GM18858 (cell line): Measurements from ENCODE around the gene HARS1.
"Not testable (repeated sequence)": the region's sequence is repeated elsewhere in the genome, so short reads cannot be mapped to it uniquely, and the experiment has no call there.

Source experiments
- ATAC-seq: cut with Tn5 transposase; IDR thresholded peaks from one replicate; pipeline ENCODE4 v1.9.1; 2021; ENCODE audit not compliant: unreplicated experiment

Gene HARS1, protein sequence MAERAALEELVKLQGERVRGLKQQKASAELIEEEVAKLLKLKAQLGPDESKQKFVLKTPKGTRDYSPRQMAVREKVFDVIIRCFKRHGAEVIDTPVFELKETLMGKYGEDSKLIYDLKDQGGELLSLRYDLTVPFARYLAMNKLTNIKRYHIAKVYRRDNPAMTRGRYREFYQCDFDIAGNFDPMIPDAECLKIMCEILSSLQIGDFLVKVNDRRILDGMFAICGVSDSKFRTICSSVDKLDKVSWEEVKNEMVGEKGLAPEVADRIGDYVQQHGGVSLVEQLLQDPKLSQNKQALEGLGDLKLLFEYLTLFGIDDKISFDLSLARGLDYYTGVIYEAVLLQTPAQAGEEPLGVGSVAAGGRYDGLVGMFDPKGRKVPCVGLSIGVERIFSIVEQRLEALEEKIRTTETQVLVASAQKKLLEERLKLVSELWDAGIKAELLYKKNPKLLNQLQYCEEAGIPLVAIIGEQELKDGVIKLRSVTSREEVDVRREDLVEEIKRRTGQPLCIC

DNA sequence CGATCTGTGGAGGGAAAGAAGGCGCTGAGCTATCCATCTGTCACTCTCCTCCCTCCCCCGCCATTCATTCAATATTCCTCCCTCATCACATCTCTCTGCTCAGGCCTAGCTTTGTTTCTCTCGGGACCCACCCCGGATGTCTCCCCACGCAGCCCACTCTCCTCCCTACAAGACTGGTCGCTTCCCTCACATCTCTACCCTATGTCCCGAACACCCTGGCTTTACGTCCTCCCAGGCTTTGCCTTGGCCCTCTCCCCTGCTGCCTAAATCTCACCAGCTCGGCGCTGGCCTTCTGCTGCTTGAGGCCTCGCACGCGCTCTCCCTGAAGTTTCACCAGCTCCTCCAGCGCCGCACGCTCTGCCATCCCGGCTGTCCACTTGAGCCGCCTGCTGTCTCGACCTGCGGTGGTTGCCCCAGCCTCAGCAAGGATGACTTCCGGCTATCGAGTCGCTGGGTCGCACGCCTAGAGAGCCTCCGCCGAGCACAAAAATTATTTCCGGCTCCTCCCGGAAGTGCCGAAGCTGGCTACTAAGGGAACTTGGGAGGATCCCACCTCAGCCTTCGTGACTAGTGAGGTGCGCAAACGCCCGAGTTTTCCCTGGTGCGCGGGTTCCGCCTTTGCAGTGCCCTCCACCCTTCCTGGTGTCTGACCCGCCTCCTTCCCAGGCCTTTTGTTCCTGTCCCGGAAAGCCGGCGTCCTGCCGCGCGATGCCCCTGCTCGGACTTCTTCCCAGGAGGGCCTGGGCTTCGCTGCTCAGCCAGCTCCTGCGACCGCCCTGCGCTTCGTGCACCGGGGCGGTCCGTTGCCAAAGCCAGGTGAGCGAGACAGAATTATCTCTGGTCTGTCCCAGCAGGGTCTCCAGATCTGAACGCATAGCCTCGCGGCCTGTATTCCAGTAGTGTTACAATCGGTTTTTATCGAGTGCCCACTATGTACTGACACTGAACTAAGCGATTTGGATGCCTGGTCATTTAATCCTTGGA, at the start of gene HARS1, which contains the start of gene HARS2:
Gene HARS1, minus strand, starts transcription at position 430 of the 984 bp plus-strand sequence. Its CDS starts 66 bp downstream, at position 364.
Gene HARS2, plus strand, starts transcription at position 515 of the 984 bp plus-strand sequence. Its CDS starts 194 bp downstream, at position 709.
- ATAC-seq: peak; percentile 93

DNA sequence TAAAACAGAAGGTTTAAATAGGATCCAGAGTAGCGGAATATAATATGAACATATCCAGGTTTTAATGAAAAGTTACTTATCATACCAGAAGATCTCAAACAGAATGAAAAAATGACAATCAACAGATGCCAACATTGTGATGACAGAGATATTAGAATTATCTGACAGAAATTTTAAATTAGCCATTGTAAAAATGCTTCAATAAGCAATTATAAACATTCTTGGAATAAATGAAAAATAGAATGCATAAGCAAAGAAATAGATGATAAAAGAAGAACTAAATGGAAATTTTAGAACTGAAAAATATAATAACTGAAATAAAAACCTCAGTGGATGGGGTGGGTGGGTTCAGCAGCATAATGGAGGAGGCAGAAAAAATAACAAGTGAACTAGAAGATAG, 46.3 kb upstream of the HARS1 start:
- no peak for ATAC-seq

DNA sequence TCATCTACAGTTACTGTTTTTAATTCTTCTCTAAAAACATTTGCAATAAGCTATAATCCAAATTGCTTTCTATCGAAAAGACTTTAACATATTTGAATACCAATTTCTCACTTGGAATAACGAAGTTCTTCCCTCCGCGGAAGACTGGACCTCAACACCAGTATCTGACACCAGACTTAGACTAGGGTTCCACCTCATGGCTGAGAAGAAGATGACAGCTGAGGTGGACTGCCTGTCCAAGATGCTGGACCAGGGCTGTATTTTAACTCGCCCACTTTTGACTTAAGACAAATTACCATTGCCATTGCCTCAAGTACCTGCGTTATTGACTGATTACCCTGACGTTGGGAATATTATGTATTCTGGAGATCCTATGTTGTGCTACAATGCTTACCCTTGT, 43.2 kb upstream of the HARS1 start:
- ATAC-seq: no peak

DNA sequence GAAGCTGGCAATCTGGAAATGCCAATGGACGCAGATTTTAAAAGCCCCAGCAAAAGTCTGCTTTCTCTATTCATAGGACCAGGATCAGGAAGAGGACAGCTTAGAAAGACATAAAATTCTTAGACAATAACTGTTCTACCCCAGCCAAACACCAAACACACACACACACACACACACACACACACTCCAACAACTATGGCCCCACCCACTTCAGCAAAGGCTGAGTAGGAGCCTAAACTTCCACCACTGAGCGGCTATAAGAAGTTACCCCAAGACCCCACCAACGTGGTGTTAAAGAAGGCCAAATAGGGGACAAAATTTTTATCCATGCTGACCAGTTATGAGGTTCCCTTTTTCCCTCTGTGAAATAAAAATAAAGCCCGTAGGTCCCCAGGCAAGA, 41.9 kb upstream of the HARS1 start:
- no peak for ATAC-seq

DNA sequence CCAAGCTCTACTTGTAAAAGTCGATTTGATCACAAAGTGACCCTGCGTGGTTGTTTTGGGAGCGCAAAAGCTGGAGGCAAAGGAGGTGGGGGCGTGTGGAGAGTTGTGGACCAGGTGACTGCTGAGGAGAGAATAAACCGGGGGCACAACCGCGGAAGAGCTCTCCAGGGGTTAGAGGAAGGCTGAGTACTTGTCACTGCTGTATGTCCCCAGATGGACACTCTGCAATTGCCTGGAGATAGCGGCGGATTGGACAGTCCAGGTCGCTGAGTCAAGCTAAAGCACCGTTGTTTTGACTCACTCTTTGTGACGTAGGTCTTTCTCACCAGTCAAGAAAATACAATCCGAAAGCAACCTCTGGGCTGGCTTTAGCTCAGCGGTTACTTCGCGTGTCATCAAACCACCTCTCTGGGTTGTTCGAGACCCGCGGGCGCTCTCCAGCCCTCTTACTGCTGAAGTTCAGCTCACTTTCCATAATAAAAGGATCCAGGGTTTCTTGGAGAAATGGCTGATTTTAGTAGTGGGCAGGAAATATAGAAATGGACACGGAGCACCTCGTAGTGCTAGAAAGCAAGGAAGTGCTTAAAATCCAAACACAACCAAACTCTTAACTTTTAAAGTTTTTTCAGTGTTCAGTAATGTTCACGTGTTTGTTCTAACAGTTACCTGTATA, 34.8 kb upstream of the HARS1 start:
- peak; percentile 86 for ATAC-seq

DNA sequence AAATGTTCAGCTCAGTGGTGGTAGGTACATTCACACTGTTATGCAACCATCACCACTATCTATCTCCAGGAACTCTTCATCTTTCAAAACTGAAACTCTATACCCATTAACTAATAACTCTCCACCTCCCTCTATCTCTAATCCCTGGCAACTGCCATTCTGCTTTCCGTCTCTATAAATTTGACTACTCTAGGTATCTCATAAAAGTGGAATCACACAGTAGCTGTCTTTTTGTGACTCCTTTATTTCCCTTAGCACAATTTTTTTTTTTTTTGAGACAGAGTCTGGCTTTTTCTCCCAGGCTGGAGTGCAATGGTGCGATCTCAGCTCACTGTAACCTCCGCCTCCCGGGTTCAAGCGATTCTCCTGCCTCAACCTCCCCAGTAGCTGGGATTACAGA, 30.2 kb upstream of the HARS1 start:
- not testable (repeated sequence) for ATAC-seq

DNA sequence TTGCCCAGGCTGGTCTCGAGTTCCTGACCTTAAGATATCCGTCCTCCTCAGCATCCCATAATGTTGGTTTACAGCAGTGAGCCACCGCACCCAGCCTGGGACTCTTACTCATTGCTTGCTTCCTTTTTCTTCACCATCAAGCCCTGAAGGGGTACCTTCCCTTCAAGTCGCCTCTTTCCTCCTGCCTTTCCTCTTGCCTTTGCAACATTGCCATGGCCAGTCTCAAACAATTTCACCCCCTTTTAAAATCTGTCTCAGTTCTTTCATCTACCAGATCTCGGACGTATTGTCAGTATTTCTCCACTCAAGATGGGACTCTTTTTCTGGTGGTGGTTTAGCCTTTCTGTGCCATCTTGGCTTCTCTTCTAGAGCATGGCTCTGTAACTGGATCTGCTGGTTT, 29.6 kb upstream of the HARS1 start:
- ATAC-seq: not testable (repeated sequence)

DNA sequence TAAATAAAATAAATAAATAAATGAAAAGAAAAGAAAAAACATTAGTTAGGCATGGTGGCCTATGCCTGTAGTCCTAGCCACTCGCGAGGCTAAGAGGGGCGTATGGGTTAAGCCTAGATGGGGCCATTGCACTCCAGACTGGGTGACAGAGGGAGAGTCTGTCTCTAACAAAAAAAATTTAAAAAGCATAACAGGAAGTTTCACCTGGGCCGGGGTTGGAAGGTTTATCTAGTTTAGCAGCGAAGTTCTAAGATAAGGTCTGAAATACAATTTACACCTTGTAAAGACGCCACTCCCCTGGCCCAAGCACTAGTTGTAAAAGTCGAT, 27.1 kb upstream of the HARS1 start:
- no peak for ATAC-seq

DNA sequence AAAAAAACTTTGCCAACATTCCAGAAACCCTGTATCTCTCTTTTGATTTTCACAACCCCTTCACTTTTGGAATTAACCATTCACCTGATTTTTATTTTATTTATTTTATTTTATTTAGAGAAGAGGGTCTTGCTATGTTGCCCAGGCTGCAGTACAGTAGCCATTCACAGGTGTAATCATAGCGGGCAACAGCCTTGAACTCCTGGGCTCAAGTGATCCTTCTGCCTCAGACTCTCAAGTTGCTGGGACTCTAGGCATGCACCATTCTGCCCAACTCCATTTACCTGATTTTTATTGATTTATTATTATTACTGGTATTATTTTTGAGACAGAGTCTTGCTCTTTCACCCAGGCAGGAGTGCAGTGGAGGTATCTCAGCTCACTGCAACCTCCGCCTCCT, 25.1 kb upstream of the HARS1 start:
- ATAC-seq: not testable (repeated sequence)

DNA sequence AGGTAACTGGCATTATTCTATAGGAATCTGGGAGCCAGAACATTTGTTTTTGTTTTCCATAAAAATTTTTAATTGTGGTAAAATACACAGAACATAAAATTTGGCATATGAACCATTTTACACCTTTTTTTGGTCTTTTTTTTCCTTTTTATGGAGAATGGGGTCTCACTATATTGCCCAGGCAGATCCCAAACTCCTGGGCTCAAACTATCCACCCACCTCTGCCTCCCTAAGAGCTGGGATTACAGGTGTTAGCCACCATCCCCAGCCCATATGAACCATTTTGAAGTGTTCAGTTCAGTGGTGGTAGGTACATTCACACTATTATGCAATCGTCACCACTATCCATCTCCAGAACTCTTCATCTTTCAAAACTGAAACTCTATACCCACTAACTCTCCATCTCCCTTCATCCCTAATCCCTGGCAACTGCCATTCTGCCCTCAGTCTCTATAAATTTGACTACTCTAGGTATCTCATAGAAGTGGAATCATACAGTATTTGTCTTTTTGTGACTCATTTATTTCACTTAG, 22.5 kb upstream of the HARS1 start:
- ATAC-seq: no peak

DNA sequence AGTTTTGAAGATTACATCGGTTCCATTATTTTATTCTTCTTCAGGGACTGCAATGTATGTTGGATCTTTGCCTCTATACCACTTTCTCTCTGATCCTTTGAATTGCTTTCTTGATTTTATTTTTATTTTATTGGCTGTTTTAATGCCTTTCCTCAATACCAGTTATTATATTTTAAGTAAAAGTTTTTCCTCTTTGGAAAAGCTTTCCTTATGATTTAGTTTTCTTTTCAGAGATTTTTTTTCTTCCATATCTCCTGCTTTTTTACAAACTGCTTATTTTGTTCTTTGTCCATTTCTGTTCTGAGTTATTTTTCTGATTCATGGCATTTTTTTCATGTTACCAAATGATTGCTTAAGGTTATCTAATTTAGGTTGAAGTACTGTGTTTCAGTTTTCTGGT, 20.6 kb upstream of the HARS1 start:
- ATAC-seq: no peak

DNA sequence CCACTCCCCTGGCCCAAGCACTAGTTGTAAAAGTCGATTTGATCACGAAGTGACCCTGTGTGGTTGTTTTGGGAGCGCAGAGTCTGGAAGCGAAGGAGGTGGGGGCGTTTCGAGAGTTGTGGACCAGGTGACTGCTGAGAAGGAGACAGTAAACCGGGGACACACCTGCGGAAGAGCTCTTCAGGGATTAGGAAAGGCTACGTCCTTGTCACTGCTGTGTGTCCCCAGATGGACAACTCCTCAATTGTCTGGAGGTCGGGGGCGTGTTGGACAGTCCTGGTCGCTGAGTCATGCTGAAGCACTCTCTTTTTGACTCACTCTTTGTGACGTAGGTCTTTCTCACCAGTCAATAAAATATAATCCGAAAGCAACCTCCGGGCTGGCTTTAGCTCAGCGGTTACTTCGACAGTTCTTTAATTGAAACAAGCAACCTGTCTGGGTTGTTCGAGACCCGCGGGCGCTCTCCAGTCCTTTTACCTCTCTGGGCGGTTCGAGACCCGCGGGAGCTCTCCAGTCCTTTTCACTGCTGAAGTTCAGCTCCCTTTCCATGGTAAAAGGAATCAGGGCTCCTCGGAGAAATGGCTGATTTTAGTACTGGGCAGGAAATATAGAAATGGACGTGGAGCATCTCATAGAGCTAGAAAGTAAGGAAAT, 19.9 kb upstream of the HARS1 start:
- peak; percentile 85 for ATAC-seq

DNA sequence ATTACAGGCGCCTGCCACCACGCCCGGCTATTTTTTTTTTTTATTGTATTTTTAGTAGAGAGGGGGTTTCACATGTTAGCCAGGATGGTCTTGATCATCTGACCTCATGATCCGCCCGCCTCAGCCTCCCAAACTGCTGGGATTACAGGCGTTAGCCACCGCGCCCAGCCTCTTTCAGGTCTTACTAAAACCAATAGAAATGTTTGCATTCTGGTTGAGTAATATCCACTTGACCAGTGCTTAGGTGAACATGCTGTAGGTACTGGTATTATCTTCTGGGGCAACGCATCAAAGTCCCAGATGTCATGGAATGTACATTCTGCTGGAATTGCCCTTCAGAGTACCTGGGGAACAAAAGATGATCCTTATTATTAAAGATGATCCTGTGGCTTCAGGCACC, 17.6 kb upstream of the HARS1 start:
- ATAC-seq: not testable (repeated sequence)

DNA sequence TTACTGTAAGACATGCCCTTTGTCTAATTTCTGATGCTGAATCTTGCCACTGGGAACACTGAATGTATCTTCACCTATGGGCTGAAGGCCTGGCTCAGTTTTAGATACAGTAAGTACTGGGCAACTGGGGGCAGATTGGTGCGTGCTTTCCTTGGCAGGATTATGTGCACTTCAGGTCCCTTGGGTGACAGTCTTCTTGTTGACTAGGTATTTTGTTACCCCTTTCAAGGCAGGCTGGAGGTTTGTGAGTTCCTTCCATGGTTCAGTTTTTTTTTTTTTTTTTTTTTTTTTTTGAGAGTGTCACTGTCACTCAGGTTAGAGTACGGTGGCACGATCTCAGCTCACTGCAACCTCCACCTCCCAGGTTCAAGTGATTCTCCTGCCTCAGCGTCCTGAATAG, 16.6 kb upstream of the HARS1 start:
- no peak for ATAC-seq

DNA sequence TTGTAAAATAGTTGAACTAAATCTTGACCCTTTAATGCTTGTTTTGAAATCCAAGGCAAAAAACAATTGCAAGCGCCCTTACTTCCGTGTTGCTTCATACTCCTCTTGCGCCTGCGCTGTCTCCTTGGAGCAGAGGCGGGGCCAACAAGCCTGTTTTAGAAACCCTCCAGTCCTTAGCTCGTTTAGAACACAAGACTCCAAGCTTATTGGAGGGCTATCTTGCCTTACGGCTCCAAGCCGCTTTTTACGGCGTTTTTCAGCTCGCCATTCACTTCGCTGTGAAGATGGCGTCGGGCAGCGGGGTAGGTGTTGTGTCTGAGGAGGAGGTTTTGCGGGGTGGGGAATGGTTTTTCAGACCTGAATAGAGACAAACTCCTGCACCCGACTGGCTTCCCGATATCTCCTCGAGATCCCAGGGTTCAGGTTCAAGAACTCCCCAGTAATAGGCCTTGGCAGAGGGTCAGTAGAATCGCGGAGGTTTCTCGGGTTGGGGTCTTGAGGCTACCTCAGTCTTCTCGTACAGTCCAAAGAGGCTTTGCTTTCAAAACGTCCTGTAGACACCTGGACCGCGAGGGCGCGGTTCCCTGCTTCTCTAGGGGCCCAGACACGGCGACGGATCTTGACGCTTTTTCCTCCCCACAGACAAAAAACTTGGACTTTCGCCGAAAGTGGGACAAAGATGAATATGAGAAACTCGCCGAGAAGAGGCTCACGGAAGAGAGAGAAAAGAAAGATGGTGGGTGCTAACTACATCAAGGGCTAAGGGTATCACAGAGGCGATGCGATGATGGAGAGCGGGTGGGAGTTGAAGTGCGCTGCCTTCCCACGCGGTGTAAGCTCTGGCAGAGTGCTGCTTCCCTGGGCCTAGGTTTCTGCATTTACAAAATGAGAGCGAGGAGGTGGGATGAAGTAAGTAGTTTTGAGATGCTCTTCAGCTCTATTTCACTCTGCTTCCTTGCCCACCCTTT, 9.3 kb upstream of the HARS1 start, which contains the start of gene ZMAT2:
Gene ZMAT2, plus strand, starts transcription at position 271 of the 968 bp plus-strand sequence. Its CDS starts 14 bp downstream, at position 285.
- peak; percentile 89 for ATAC-seq

DNA sequence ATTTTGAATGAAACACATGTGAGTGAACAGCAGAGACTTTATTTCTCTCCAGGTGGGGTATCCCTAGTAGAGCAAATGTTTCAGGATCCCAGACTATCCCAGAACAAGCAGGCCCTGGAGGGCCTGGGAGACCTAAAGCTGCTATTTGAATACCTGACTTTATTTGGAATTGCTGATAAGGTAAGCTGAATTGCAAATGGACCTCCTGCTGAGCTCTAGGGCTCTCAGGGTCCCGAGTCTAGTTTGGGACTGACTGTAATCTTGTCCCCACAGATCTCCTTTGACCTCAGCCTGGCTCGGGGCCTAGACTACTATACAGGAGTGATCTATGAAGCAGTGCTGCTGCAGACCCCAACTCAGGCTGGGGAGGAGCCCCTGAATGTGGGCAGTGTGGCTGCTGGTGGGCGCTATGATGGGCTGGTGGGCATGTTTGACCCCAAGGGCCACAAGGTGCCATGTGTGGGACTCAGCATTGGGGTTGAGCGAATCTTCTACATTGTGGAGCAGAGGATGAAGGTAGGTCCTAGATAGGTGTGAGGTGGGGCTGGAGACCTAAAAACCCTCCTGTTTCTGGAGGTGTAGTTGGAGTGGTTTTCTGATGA, 5.8 kb upstream of the HARS1 start:
- no peak for ATAC-seq

DNA sequence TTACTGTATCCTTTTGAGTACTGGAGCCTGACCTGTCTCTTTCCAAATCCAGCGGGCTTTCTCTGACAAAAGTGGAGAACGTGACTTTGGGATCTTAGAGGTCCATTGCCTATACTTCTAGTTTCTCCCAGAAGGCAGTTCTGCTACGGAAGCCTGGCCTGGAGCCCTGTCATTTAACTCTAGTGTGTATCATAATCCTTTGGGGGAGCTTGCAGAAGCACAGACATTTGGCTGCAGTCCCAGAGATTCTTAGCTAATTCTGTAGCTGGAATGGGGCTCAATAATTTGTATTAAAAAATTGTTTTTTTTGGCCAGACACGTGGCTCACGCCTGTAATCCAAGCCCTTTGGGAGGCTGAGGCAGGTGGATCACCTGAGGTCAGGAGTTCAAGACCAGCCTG, 3.1 kb upstream of the HARS1 start:
- no peak for ATAC-seq

DNA sequence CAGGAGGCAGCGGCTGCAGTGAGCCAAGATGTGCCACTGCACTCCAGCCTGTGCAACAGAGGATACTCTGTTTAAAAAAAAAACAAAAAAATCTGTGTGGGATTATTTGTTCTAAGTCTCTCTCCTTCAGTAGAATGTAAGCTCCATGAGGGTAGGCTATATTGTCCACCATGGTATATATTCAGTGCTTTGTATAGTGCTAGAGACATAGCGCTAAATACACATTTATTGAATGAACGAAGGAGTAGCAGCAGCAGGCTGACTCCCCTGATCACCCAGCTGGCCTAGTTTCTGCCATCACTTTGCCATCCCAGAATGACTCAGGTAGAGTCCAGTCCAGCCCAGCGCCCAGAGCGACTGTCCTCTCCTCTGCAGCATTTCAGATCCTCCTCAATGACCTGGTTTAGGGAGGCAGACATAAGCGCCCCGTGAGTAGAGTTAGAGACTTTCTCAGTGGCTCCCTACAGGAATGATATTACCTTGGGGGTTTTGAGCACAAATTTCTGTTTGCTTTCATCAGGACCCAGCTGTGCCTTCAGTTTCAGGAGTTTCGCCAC, 716 bp downstream of the HARS1 start:
- ATAC-seq: no peak
